Renal cortical epithelial cell (primary cell): Measurements from ENCODE around the gene RREB1. TPM values are rescaled to one million over a fixed set of nuclear protein-coding genes. Genes with fewer than 3 reads are reported as not detected.

Experiments used
- DNase-seq: peaks from one replicate; pipeline ENCODE4 v3.0.0-alpha.2; 2011; ENCODE audit warnings: low read depth
- total RNA-seq: library from RNA; depleted of rRNA; stranded (reverse); fragments of >200 nt; gene quantifications from 2 replicates; pipeline ENCODE4 v1.2.3, GENCODE V29; 2014

The RREB1 gene
- total RNA-seq, 1 donor from 2014 or later: 42.6 TPM

DNA sequence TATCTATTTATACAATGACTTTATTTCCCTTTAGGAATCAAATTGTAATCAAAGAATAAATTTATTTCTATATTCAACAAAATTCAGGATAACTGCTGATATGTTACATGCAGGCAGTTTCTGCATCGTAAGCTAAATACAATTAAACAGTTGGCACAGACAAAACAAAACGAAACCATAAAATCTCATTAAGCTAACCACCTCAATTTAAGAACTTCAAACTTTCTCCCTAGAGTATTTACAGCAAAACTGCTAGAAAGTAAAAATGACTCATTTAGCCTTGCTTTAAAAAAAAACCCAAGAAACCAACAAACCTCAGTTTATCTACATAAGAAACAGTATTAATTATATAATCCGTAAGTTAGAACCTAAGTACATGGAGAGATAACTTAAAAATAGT is 188.2 kb downstream of the RREB1 start:
- no peak for DNase-seq

DNA sequence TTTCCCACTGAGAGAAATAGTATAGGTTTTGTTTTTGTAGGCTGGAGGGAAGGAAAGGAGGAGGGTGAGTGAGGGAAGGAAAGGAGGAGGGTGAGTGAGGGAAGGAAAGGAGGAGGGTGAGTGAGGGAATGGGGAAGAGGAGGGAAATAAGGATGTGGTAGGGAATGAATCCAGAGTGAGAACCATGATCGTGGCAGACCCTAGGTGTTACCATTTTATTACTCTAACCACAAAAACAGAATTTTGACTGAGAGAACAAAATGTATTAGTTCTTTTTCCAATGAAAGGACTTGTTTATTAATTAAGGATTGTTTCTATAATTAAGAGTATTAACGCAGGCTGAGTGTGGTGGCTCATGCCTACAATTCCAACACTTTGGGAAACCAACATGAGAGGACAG is 188.8 kb downstream of the RREB1 start:
- no peak for DNase-seq

DNA sequence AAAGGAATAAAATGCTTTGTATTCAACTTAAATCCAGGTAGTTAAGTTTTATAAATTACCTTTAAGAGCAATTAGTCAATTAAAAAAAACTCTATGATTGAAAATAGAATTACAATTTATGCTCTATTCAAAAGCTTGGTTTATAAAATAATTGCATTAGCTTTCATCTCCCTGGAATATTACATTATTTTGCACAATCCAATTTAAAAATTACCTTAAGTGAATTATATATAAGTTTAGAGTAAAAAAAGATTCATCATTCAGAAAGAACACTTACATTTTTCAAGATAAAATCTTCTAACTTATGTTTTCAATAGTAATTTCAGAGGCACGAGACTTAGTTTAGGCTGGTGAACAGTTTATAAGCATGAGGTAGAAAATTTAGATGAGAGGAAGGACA is 190.4 kb downstream of the RREB1 start:
- no peak for DNase-seq

DNA sequence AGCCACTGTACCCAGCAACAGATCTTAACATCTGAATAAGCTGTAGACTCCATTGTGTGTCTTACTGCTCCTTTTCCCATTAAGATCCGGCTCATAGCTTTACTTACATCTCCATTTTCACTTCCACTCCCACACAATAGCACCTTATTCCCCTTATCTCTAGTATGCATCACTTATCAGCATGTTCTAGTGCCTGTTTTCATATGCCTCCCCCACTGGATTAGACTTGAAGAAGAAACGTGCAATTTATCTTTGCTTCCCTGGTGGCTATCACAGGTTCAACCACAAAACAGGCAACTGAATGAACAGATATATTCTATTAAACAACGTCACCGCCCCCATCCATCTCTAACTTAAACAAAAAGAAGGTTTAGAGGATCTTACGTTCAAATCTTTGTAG is 193.2 kb downstream of the RREB1 start:
- DNase-seq: no peak

Other genes starting within 250 kb of the RREB1 start
- gene SSR1, start 205.2 kb downstream of the RREB1 start, total RNA-seq: 71.0 and 169 TPM in 2 replicates